Smooth muscle cell (in vitro differentiated cells): ENCODE measurements around the gene DDX42. TPM values are rescaled to one million over a fixed set of nuclear protein-coding genes. Genes with fewer than 3 reads are reported as not detected.
"Not testable (repeated sequence)": the region's sequence is repeated elsewhere in the genome, so short reads cannot be mapped to it uniquely, and the experiment has no call there.

Source experiments
- DNase-seq: peaks from one replicate; lab custom pipeline; 2025; ENCODE audit not compliant: unreplicated experiment; lab: John Stamatoyannopoulos, UW
- H2AFZ ChIP-seq: fragments of 200-600 bp; sonication (generic); 2 replicates; pipeline ENCODE4 v1.6.0; 2016; ENCODE audit warnings: antibody characterized with exemption, low read depth, mild to moderate bottlenecking
- H3F3A ChIP-seq: fragments of 200-600 bp; sonication (generic); 2 replicates; pipeline ENCODE4 v1.6.0; 2017; ENCODE audit warnings: antibody characterized with exemption, low read depth
- H3K27ac ChIP-seq: fragments of 200-600 bp; sonication (generic); 2 replicates; pipeline ENCODE4 v1.5.1; 2016; ENCODE audit warnings: low read depth, mild to moderate bottlenecking
- H3K27me3 ChIP-seq: fragments of 200-600 bp; sonication (generic); 2 replicates; pipeline ENCODE4 v1.6.1; 2016; ENCODE audit warnings: low read depth, mild to moderate bottlenecking
- H3K36me3 ChIP-seq: fragments of 200-600 bp; sonication (generic); 2 replicates; pipeline ENCODE4 v1.5.1; 2016; ENCODE audit warnings: low read depth
- H3K4me1 ChIP-seq: fragments of 200-600 bp; sonication (generic); 2 replicates; pipeline ENCODE4 v1.5.1; 2016; ENCODE audit warnings: low read depth
- H3K4me2 ChIP-seq: fragments of 200-600 bp; sonication (generic); 2 replicates; pipeline ENCODE4 v1.6.0; 2016; ENCODE audit warnings: mild to moderate bottlenecking
- H3K4me3 ChIP-seq: fragments of 200-600 bp; sonication (generic); 2 replicates; pipeline ENCODE4 v1.5.1; 2016; ENCODE audit warnings: mild to moderate bottlenecking
- H3K79me2 ChIP-seq: fragments of 200-600 bp; sonication (generic); 2 replicates; pipeline ENCODE4 v1.6.0; 2016; ENCODE audit warnings: low read depth, mild to moderate bottlenecking
- H3K9ac ChIP-seq: fragments of 200-600 bp; sonication (generic); 2 replicates; pipeline ENCODE4 v1.6.0; 2016; ENCODE audit warnings: low read depth
- H3K9me3 ChIP-seq: fragments of 200-600 bp; sonication (generic); replicated peaks from 2 replicates; pipeline ENCODE4 v1.5.1; 2016; ENCODE audit warnings: low read depth
- H4K20me1 ChIP-seq: fragments of 200-600 bp; sonication (generic); 2 replicates; pipeline ENCODE4 v1.6.0; 2016; ENCODE audit warnings: low read depth
- CTCF ChIP-seq: fragments of 200-600 bp; sonication (generic); IDR thresholded peaks from 2 replicates; pipeline ENCODE4 v1.5.1; 2017; ENCODE audit warnings: borderline replicate concordance, mild to moderate bottlenecking, antibody characterized with exemption; ENCODE audit not compliant: insufficient read depth, poor library complexity, severe bottlenecking
- WGBS: methylation state at CpG from one replicate; pipeline ENCODE4 v1.1.7; 2016; ENCODE audit warnings: low lambda C conversion rate; 5-methylcytosine and 5-hydroxymethylcytosine counted together
- polyA plus RNA-seq: library from polyadenylated mRNA; unstranded; fragments of >200 nt; fragmentation: Nextera tagmentation; extraction: Ambion mirVana; gene quantifications from 2 replicates; pipeline ENCODE4 v1.2.1, GENCODE V29; 2016
- total RNA-seq: library from RNA; depleted of rRNA; stranded (reverse); fragments of >200 nt; gene quantifications from 2 replicates; pipeline ENCODE4 v1.2.3, GENCODE V29; 2014

DDX42 gene
- total and polyA plus RNA-seq, 2 experiments from 2014 or later: 30.1 to 80.5 TPM

GRCh38 chr17:63859257-63859656, 85.3 kb downstream of the DDX42 start:
- no peaks in the 10 kb centered on the region for H4K20me1 ChIP-seq
- H3K4me1 ChIP-seq: no peaks in the 10 kb centered on the region
- H3K4me3 ChIP-seq: no peak overlapping the region
- peaks cover 4% of the 10 kb centered on the region for H3K27me3 ChIP-seq
- TF ChIP-seq CTCF: no peak
- H3F3A ChIP-seq: no peaks in the 10 kb centered on the region
- no peak overlapping the region for H3K27ac ChIP-seq
- H3K9ac ChIP-seq: no peak overlapping the region
- H3K36me3 ChIP-seq: no peaks in the 10 kb centered on the region
- 75% methylated on average over 3 of the region's 3 CpGs for WGBS
- DNase-seq: no peak
- no peak overlapping the region for H2AFZ ChIP-seq
- no peak overlapping the region for H3K4me2 ChIP-seq
- H3K79me2 ChIP-seq: no peaks in the 10 kb centered on the region
- H3K9me3 ChIP-seq: no peaks in the 10 kb centered on the region

- not testable (repeated sequence) for H3K9me3 ChIP-seq, H3F3A ChIP-seq, H3K36me3 ChIP-seq, H3K27ac ChIP-seq, H3K79me2 ChIP-seq, H3K4me1 ChIP-seq, H4K20me1 ChIP-seq, H2AFZ ChIP-seq, H3K27me3 ChIP-seq, H3K4me3 ChIP-seq, H3K4me2 ChIP-seq, H3K9ac ChIP-seq, DNase-seq
- 75% methylated on average over 5 of the region's 7 CpGs for WGBS
Measured at GRCh38 chr17:63866625-63867024, 92.7 kb downstream of the DDX42 start.

Other genes with a start within 250 kb of the DDX42 start
- gene DCAF7, start 223.7 kb upstream of the DDX42 start, total RNA-seq: 29.8 and 36.8 TPM in 2 replicates
- gene DCAF7, start 223.7 kb upstream of the DDX42 start, polyA plus RNA-seq: 48.5 and 50.2 TPM in 2 replicates
- gene TACO1, start 173.3 kb upstream of the DDX42 start, total RNA-seq: 9.6 and 12.7 TPM in 2 replicates
- 25.1 and 32.3 TPM in 2 replicates for gene TACO1, start 173.3 kb upstream of the DDX42 start, polyA plus RNA-seq
- gene MAP3K3, start 151.8 kb upstream of the DDX42 start, total RNA-seq: 16.0 and 17.3 TPM in 2 replicates
- gene MAP3K3, start 151.8 kb upstream of the DDX42 start, polyA plus RNA-seq: 23.6 and 23.8 TPM in 2 replicates
- 40.7 and 47.9 TPM in 2 replicates for gene LIMD2, start 74.0 kb upstream of the DDX42 start, total RNA-seq
- gene LIMD2, start 74.0 kb upstream of the DDX42 start, polyA plus RNA-seq: 110 and 124 TPM in 2 replicates
- 13.6 and 18.7 TPM in 2 replicates for gene STRADA, start 32.4 kb upstream of the DDX42 start, total RNA-seq
- 26.8 and 27.7 TPM in 2 replicates for gene STRADA, start 32.4 kb upstream of the DDX42 start, polyA plus RNA-seq
- gene CCDC47, start 573 bp upstream of the DDX42 start, total RNA-seq: 50.6 and 63.4 TPM in 2 replicates
- gene CCDC47, start 573 bp upstream of the DDX42 start, polyA plus RNA-seq: 47.7 and 60.6 TPM in 2 replicates
- gene PSMC5, start 53.3 kb downstream of the DDX42 start, total RNA-seq: 32.3 and 46.2 TPM in 2 replicates
- gene PSMC5, start 53.3 kb downstream of the DDX42 start, polyA plus RNA-seq: 132 and 153 TPM in 2 replicates
- gene FTSJ3, start 53.5 kb downstream of the DDX42 start, total RNA-seq: 32.5 and 46.8 TPM in 2 replicates
- gene FTSJ3, start 53.5 kb downstream of the DDX42 start, polyA plus RNA-seq: 21.9 and 24.8 TPM in 2 replicates
- 41.6 and 43.7 TPM in 2 replicates for gene SMARCD2, start 68.5 kb downstream of the DDX42 start, total RNA-seq
- gene SMARCD2, start 68.5 kb downstream of the DDX42 start, polyA plus RNA-seq: 41.9 and 58.6 TPM in 2 replicates
- gene CSH2, start 99.5 kb downstream of the DDX42 start, total RNA-seq: not detected in 2 replicates
- gene CSH2, start 99.5 kb downstream of the DDX42 start, polyA plus RNA-seq: not detected in 2 replicates
- gene GH2, start 107.8 kb downstream of the DDX42 start, total RNA-seq: not detected in 2 replicates
- gene GH2, start 107.8 kb downstream of the DDX42 start, polyA plus RNA-seq: not detected in 2 replicates
- gene CSH1, start 122.4 kb downstream of the DDX42 start, total RNA-seq: not detected in 2 replicates
- gene CSH1, start 122.4 kb downstream of the DDX42 start, polyA plus RNA-seq: not detected in 2 replicates
- gene CSHL1, start 137.1 kb downstream of the DDX42 start, total RNA-seq: not detected in 2 replicates
- gene CSHL1, start 137.1 kb downstream of the DDX42 start, polyA plus RNA-seq: not detected in 2 replicates
- not detected in 2 replicates for gene GH1, start 144.7 kb downstream of the DDX42 start, total RNA-seq
- gene GH1, start 144.7 kb downstream of the DDX42 start, polyA plus RNA-seq: not detected in 2 replicates
- not detected in 2 replicates for gene CD79B, start 158.2 kb downstream of the DDX42 start, total RNA-seq
- gene CD79B, start 158.2 kb downstream of the DDX42 start, polyA plus RNA-seq: not detected in 2 replicates
- under 0.01 and 0.09 TPM in 2 replicates for gene SCN4A, start 198.7 kb downstream of the DDX42 start, total RNA-seq
- 0.14 TPM in 1 of 2 replicates, not detected in the other for gene SCN4A, start 198.7 kb downstream of the DDX42 start, polyA plus RNA-seq
- 0.18 TPM in 1 of 2 replicates, not detected in the other for gene PRR29, start 224.2 kb downstream of the DDX42 start, total RNA-seq
- 0.34 and 0.58 TPM in 2 replicates for gene PRR29, start 224.2 kb downstream of the DDX42 start, polyA plus RNA-seq
- 1.6 TPM in 1 of 2 replicates, not detected in the other for gene ICAM2, start 246.5 kb downstream of the DDX42 start, total RNA-seq
- gene ICAM2, start 246.5 kb downstream of the DDX42 start, polyA plus RNA-seq: 1.0 TPM in 1 of 2 replicates, not detected in the other